GM12891 (cell line): Measurements from ENCODE around the gene GPR183.
A peak's percentile ranks its signal among the peaks of the same experiment; 100 is the strongest.

Experiments used
- DNase-seq: peaks from one replicate; pipeline ENCODE4 v3.0.0; 2011; ENCODE audit warnings: low spot score; ENCODE audit not compliant: insufficient read length
- FAIRE-seq: peaks from 2 replicates; lab custom pipeline; 2011; peaks lifted over from hg19 to GRCh38; lab: Jason Lieb, UNC
- PAX5 ChIP-seq: IDR thresholded peaks from 2 replicates; pipeline ENCODE4 v1.6.1; 2011; ENCODE audit warnings: low read length, moderate library complexity, mild to moderate bottlenecking; ENCODE audit not compliant: insufficient read depth, severe bottlenecking
- POLR2A ChIP-seq: IDR thresholded peaks from 2 replicates; pipeline ENCODE4 v1.6.1; 2011; ENCODE audit warnings: low read depth, low read length, control low read depth
- POLR2AphosphoS5 ChIP-seq: IDR thresholded peaks from 2 replicates; pipeline ENCODE4 v1.6.1; 2011; ENCODE audit warnings: low read depth, low read length, control low read depth
- POU2F2 ChIP-seq: IDR thresholded peaks from 2 replicates; pipeline ENCODE4 v1.6.1; 2011; ENCODE audit warnings: low read depth, mild to moderate bottlenecking, control low read depth, low read length, moderate library complexity
- SPI1 ChIP-seq: IDR thresholded peaks from 2 replicates; pipeline ENCODE4 v1.6.1; 2011; ENCODE audit warnings: low read depth, low read length, control low read depth
- TAF1 ChIP-seq: IDR thresholded peaks from 2 replicates; pipeline ENCODE4 v1.6.1; 2011; ENCODE audit warnings: low read depth, low read length, control low read depth

Gene GPR183

GRCh38 chr13:99264051-99264450 is 43.1 kb downstream of the GPR183 start:
- DNase-seq: no peak
- FAIRE-seq: no peak
- TF ChIP-seq TAF1 (no peak), SPI1 (no peak), POLR2A (no peak), POLR2AphosphoS5 (no peak), PAX5 (no peak), POU2F2 (no peak)

GRCh38 chr13:99263126-99263785 is 43.9 kb downstream of the GPR183 start:
- no peak for FAIRE-seq

GRCh38 chr13:99261059-99261458 is 46.1 kb downstream of the GPR183 start:
- no peak for FAIRE-seq
- no peak for TF ChIP-seq SPI1
- no peak for DNase-seq

More at GRCh38 chr13:99263126-99263785, 43.9 kb downstream of the GPR183 start:
- TF ChIP-seq POU2F2: no peak
- TF ChIP-seq SPI1: no peak
- no peak for TF ChIP-seq TAF1
- TF ChIP-seq POLR2A: no peak
- no peak for TF ChIP-seq POLR2AphosphoS5
- TF ChIP-seq PAX5: no peak
- no peak for DNase-seq

- no peak for TF ChIP-seq POLR2AphosphoS5
- no peak for TF ChIP-seq TAF1
- no peak for TF ChIP-seq POLR2A
- no peak for TF ChIP-seq SPI1
- TF ChIP-seq PAX5: no peak
- TF ChIP-seq POU2F2: no peak
- FAIRE-seq: peak; percentile 45
- DNase-seq: no peak
These were observed 47.0 kb downstream of the GPR183 start for GRCh38 chr13:99260216-99260615.

- FAIRE-seq: peak; percentile 51
- DNase-seq: no peak
- TF ChIP-seq SPI1: peak; percentile 99
- no peak for TF ChIP-seq TAF1
- TF ChIP-seq POU2F2: peak; percentile 75
- TF ChIP-seq POLR2A: no peak
- TF ChIP-seq PAX5: no peak
- no peak for TF ChIP-seq POLR2AphosphoS5
These were observed 48.3 kb downstream of the GPR183 start for GRCh38 chr13:99258946-99259345.

GRCh38 chr13:99258210-99258860 is 48.9 kb downstream of the GPR183 start, which contains the start of gene GPR18:
Gene GPR18, minus strand, starts transcription at chr13:99258379. Its CDS starts 2,507 bp downstream, at chr13:99255872.
- FAIRE-seq (peak; percentile 60), DNase-seq (no peak)
- TF ChIP-seq TAF1 (no peak), POU2F2 (peak; percentile 62; the same call in 1 of the 2 replicates), POLR2A (no peak), SPI1 (peak; percentile 87), POLR2AphosphoS5 (no peak), PAX5 (no peak)

- DNase-seq (no peak), FAIRE-seq (no peak)
- TF ChIP-seq POU2F2: no peak
- TF ChIP-seq TAF1: no peak
These were observed 49.9 kb downstream of the GPR183 start for GRCh38 chr13:99257291-99257690.

GRCh38 chr13:99256709-99257108 is 50.5 kb downstream of the GPR183 start:
- FAIRE-seq (no peak), DNase-seq (no peak)
- TF ChIP-seq TAF1: no peak

GRCh38 chr13:99256283-99256682 is 50.9 kb downstream of the GPR183 start:
- DNase-seq: no peak
- peak; percentile 50 for FAIRE-seq
- TF ChIP-seq SPI1: peak; percentile 76
- no peak for TF ChIP-seq POLR2AphosphoS5

GRCh38 chr13:99255271-99255670 is 51.9 kb downstream of the GPR183 start:
- DNase-seq (no peak), FAIRE-seq (peak; percentile 54)

More at GRCh38 chr13:99255271-99255670, 51.9 kb downstream of the GPR183 start:
- TF ChIP-seq SPI1 (no peak), POU2F2 (no peak), POLR2AphosphoS5 (no peak), POLR2A (no peak), TAF1 (no peak), PAX5 (no peak)
